HFF-Myc (cell line): Measurements from ENCODE around the gene PPP2R5B.

Experiments
- DNase-seq: peaks from one replicate; pipeline ENCODE4 v3.0.0-alpha.2; 2011; ENCODE audit warnings: low read depth; ENCODE audit errors: extremely low read depth
- H3K4me3 ChIP-seq: replicated peaks from 2 replicates; pipeline ENCODE4 v1.5.1; 2011; ENCODE audit warnings: low read depth, mild to moderate bottlenecking, control low read depth, low read length
- CTCF ChIP-seq: IDR thresholded peaks from 2 replicates; pipeline ENCODE4 v1.5.1; 2012; ENCODE audit warnings: mild to moderate bottlenecking, low read depth, low read length, control low read depth; ENCODE audit errors: missing control alignments

PPP2R5B gene

DNA sequence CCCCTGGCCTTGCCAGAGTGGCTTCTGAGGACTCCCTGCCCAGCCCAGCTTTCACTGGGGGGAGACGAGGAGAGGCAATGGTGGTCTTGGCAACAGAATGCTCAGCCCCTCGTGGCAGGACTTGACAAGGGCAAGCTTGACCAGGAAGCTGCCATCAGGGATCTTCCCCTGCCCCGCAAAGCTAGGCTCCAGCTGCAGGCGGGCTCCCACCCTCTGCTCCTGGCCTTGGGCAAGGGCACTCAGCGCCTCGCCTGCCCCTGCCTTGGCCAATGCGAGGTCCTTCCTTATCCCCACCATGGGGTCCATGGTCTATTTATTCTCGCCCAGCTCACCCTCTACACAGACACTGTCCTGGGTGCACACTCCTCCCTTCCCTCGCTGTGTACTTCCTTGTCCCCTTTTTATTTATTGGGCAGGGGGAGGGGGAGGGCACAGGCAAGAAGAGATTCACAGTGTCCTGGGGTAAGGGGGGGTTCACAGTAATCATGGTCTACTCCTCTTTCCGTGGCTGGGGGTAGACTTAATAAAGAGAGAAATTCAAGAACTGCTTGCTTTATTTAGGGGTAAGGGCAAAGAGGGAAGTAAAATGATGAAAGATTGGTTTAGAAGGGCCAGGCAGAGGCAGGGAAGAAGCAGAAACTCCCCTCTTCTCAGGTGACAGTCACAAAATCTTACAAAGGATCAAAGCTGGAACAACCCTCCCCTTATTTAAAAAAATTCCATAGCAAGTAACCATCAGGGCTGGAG is 9.6 kb downstream of the PPP2R5B start:
- no peak for DNase-seq
- TF ChIP-seq CTCF, result no peak
- H3K4me3 ChIP-seq, result no peak overlapping the region

DNA sequence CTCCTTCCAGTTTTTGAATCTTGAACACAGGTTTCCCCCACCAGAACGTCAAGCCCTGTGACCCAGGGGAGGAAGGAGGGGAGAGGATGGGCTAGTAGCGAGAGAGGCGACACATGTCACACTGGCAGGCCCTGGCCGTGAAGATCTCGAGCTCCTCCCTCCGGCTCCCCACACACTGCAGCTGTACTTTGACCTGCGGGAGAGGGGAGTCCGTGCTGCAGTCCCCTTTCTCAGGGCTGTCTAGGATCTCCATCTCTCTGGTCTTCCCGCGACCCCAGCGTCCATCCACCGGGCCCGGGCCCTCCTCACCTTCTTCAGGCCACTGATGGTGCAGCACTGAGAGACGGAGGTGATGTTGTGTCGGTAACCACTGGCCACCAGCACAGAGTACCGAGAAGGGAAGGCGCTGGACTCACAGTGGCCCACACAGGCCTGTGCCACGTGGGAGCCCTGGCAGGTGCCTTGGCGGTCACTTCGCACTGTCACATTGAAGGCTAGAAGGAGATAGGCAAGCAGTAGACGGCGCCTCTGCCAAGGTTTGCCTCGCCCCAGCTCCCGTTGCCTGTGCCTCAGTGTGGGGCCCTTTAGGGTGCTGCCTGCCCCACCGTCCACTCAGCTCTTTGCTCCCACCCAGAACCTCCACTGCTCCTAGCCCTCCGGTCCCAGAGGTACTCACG is 10.3 kb downstream of the PPP2R5B start:
- no peak for TF ChIP-seq CTCF
- no peak overlapping the region for H3K4me3 ChIP-seq
- no peak for DNase-seq

DNA sequence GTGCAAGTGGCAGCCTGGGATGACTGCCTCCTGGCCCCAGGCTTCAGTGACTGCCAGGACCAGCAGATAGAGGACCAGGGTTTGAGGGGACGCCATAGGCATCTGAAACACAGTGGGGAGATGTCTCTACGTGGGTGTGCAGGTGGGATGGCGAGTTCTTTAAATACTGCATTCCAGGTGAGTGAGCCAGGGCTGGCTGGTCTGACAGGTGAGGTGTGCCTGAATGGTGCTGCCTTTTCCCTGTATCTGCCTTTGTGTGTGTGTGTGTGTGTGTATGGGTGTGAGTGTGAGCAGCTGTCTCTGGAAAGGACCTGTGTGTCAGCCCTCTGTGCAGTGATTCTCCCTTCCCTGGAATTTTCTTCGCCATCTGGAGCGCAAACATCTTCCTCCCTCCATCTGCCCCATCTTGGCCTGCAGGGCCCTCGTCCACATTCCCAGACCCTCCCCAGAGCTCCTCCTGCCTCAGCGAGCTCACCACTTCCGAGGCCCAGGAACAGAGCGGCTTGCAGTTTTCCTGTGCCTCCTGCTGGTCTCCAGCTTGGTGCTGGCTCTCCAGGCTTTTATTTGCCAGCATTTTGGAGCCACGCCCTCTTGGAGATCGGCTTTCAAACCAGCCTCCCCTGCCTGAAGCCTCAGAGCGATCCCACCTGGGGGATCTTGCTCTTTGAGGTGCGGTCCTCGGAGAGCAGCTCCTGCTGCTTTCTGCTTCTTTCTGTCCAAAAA is 11.0 kb downstream of the PPP2R5B start, which contains the start of gene GPHA2:
TSS of gene GPHA2 (minus strand) at position 535 of the 723 bp plus-strand sequence. CDS start at position 102, 433 bp downstream.
- TF ChIP-seq CTCF, result peak; percentile 7
- no peak within 1 kb of the TSS for H3K4me3 ChIP-seq
- DNase-seq, result peak; percentile 16

DNA sequence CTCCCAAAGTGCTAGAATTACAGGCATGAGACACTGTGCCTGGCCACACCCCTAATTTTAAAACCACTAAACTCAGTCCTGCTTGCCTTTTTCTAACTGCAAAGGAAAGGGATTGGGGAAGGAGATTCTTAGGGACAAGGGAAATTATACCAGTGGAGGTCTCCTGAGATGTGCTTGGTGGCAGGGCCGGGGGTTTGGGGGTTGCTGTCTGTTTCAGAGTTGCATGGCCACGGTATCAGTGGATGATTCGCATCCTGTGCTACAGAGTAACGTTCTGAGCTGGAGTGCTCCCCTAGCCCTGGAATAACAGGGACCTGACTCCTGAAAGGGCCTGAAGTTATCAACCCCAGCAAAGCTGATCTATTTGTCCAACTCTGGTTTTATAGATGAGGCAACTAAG is 12.1 kb downstream of the PPP2R5B start:
- no peak overlapping the region for H3K4me3 ChIP-seq
- DNase-seq, result no peak
- TF ChIP-seq CTCF, result no peak

GRCh38 chr11:64947208-64947814 is 22.8 kb downstream of the PPP2R5B start:
- TF ChIP-seq CTCF, result no peak
- no peak for DNase-seq
- H3K4me3 ChIP-seq, result no peak overlapping the region

DNA sequence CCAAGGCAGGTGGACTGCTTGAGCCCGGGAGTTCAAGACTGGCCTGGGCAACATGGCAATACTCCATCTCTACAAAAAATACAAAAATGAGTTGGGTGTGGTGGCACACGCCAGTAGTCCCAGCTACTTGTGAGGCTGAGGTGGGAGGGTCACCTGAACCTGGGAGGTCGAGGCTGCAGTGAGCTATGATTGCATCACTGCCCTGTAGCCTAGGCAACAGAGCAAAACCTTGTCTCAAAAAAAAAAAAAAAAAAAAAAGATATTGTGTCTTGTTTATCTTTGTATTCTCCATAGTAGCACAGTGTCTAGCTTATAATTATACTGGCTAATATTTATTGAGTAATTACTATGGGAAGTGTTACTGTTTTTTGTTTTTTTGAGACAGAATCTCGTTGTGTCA is 27.0 kb downstream of the PPP2R5B start:
- no peak overlapping the region for H3K4me3 ChIP-seq
- no peak for TF ChIP-seq CTCF
- DNase-seq, result no peak
